ENCODE results near the gene GBGT1. TPM values are rescaled to one million over a fixed set of nuclear protein-coding genes. Genes with fewer than 3 reads are reported as not detected.

GBGT1 gene
- total and polyA plus RNA-seq, 9 of the 15 experiments (the other 6 are each of a cell fraction or from before 2014, with no cell fraction given), result 0.55 to 25.8 (median 13.7) TPM

- no peak; the same call in 1 of the 2 replicates for TF ChIP-seq ZFX (CRISPR knock-in tag; IDR thresholded peaks at IDR 0.05)
- TF ChIP-seq GATAD2B (IDR thresholded peaks at IDR 0.05; ENCODE audit: borderline replicate concordance), result no peak
- TF ChIP-seq ZNF280B (CRISPR knock-in tag; IDR thresholded peaks at IDR 0.05), result no peak
- peak in 1 of 2 experiments; percentile 55; a peak in 1 of 4 replicates for TF ChIP-seq RCOR1 (IDR thresholded peaks at IDR 0.05; ENCODE audit: borderline replicate concordance in 1 of 2, low read depth in 2 of 2, low read length in 2 of 2)
- TF ChIP-seq ZKSCAN3 (CRISPR knock-in tag; IDR thresholded peaks at IDR 0.05), result no peak
- no peak for TF ChIP-seq HNRNPUL1 (IDR thresholded peaks at IDR 0.05; ENCODE audit: low read length)
- TF ChIP-seq ARID4B (CRISPR knock-in tag; IDR thresholded peaks at IDR 0.05), result no peak; the same call in 1 of the 2 replicates
- no peak for TF ChIP-seq CBFB (CRISPR knock-in tag; IDR thresholded peaks at IDR 0.05)
- no peak for TF ChIP-seq VEZF1 (CRISPR knock-in tag; IDR thresholded peaks at IDR 0.05)
- no peak for TF ChIP-seq FOXO4 (CRISPR knock-in tag; IDR thresholded peaks at IDR 0.05)
- TF ChIP-seq ZKSCAN1 (IDR thresholded peaks at IDR 0.05; ENCODE audit: low read depth, low read length), result no peak
- no peak for TF ChIP-seq THAP7 (CRISPR knock-in tag; IDR thresholded peaks at IDR 0.05)
- TF ChIP-seq HDAC2 (IDR thresholded peaks at IDR 0.05), result 0 out of 2 replicates have a peak, but pooled peaks have one; percentile 29
- TF ChIP-seq ILF3 (IDR thresholded peaks at IDR 0.05; ENCODE audit: borderline replicate concordance), result no peak
- TF ChIP-seq PTRF (tag; IDR thresholded peaks at IDR 0.05), result no peak
- TF ChIP-seq TAF9B (IDR thresholded peaks at IDR 0.05; ENCODE audit: partially characterized antibody), result no peak
- no peak for TF ChIP-seq BACH1 (tag; IDR thresholded peaks at IDR 0.05)
Observed at GRCh38 chr9:133160742-133161546, 2.8 kb downstream of the GBGT1 start (continued).

Measured in K562 (cell line).